Measurements from ENCODE around the gene BRAT1.

The BRAT1 gene

GRCh38 chr7:2553108-2553507 lies 2.2 kb downstream of the BRAT1 start:
- TF ChIP-seq CTCF (IDR thresholded peaks at IDR 0.05; ENCODE audit: low read length) = no peak
- H4K20me1 ChIP-seq (ENCODE audit: insufficient read depth, low read length) = no peaks in the 10 kb centered on the region
- H3K79me2 ChIP-seq (ENCODE audit: low read length) = peaks cover 24% of the 10 kb centered on the region
- H3K9me3 ChIP-seq (replicated peaks; ENCODE audit: insufficient read depth, low read length) = no peaks in the 10 kb centered on the region
- no peak overlapping the region for H2AFZ ChIP-seq (ENCODE audit: low read length)
- H3K36me3 ChIP-seq (replicated peaks; ENCODE audit: insufficient read depth, low read length) = no peaks in the 10 kb centered on the region
- no peak overlapping the region for H3K4me2 ChIP-seq (ENCODE audit: low read depth, low read length)
- no peaks in the 10 kb centered on the region for H3K9me2 ChIP-seq (replicated peaks; ENCODE audit: insufficient read depth, low read length)
- H3K27me3 ChIP-seq (replicated peaks; ENCODE audit: insufficient read depth, low read length) = no peaks in the 10 kb centered on the region
- no peak overlapping the region for H3K9ac ChIP-seq (ENCODE audit: low read length)
- H3K27ac ChIP-seq (ENCODE audit: low read length) = no peak overlapping the region
- no peak overlapping the region for H3K4me3 ChIP-seq (ENCODE audit: low read length)
- H3F3A ChIP-seq (ENCODE audit: insufficient read depth, low read length) = peaks cover 6% of the 10 kb centered on the region; the same call in 1 of the 2 replicates
- 0 out of 2 replicates have a peak, but pooled peaks cover 7% of the 10 kb centered on the region for H3K4me1 ChIP-seq (ENCODE audit: low read length)
- no peak for DNase-seq

DNA sequence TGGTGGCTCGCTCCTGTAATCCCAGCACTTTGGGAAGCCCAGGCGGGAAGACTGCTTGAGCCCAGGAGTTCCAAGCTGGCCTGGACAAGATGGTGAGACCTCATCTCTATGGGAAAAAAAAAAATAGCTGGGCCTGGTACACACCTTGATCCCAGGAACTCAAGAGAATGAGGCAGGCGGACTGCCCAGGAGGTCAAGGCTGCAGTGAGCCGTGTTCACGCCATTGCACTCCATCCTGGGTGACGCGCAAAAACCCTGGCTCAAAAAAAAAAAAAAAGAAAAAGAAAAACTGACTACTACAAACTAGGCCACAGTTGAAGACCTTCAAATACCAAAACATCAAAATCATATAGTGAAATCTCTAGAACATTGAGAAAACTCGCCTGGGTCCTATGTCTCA lies 3.9 kb downstream of the BRAT1 start:
- H3K27ac ChIP-seq (ENCODE audit: low read length) = no peak overlapping the region

DNA sequence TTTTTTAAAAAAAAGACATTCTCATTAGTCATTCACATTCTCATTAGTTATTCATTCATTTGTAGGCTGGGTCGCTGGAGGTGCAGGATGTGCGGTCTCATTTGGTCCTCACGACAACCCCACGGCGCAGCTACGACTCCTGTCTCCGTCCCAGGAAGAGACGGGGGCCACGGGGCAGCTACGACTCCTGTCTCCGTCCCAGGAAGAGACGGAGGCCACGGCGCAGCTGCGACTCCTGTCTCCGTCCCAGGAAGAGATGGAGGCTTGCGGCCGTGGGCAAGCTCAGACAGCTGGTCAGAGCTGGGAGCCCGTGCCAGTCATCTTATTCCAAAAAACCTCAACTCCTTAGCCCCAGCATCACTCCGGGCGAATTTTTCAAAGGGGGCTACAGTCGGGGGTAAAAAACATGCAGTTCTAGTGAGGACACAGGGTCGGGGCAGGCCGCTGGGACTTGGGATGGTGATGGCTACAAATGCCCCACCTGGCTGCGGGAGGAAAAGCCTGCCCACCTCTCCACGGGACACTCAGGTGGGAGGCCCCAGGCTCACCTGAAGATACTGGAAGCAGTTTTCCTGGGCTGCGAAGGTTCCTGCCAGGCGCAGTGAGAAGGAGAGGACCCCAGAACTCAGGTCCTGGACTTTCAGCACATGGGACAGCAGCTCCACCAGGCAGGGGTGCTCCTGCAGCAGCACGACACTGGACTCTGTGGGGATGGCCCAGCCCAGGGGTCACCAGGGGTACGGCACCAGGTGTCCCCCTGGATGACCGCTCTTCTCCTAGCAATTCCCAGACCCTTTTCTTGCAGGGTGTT lies 8.3 kb downstream of the BRAT1 start:
- Histone ChIP-seq H3K36me3 (replicated peaks; ENCODE audit: insufficient read depth, low read length) (no peaks in the 10 kb centered on the region), H3K4me1 (ENCODE audit: low read length) (no peaks in the 10 kb centered on the region), H3K79me2 (ENCODE audit: low read length) (no peaks in the 10 kb centered on the region; the same call in 1 of the 2 replicates), H3K27ac (ENCODE audit: low read length) (no peak overlapping the region), H4K20me1 (ENCODE audit: insufficient read depth, low read length) (no peaks in the 10 kb centered on the region), H3K9me2 (replicated peaks; ENCODE audit: insufficient read depth, low read length) (no peaks in the 10 kb centered on the region), H3F3A (ENCODE audit: insufficient read depth, low read length) (no peaks in the 10 kb centered on the region), H3K4me3 (ENCODE audit: low read length) (no peak overlapping the region), H3K27me3 (replicated peaks; ENCODE audit: insufficient read depth, low read length) (no peaks in the 10 kb centered on the region), H3K9ac (ENCODE audit: low read length) (no peak overlapping the region), H3K4me2 (ENCODE audit: low read depth, low read length) (no peak overlapping the region), H2AFZ (ENCODE audit: low read length) (no peak overlapping the region), H3K9me3 (replicated peaks; ENCODE audit: insufficient read depth, low read length) (no peaks in the 10 kb centered on the region)
- TF ChIP-seq EZH2 (optimal IDR thresholded peaks at IDR 0.05; ENCODE audit: low read depth, low read length) (no peak), CTCF (IDR thresholded peaks at IDR 0.05; ENCODE audit: low read length) (no peak), EZH2phosphoT487 (IDR thresholded peaks at IDR 0.05; ENCODE audit: low read length) (no peak)
- DNase-seq = no peak

More for the DNA sequence above, 3.9 kb downstream of the BRAT1 start:
- no peak for TF ChIP-seq CTCF (IDR thresholded peaks at IDR 0.05; ENCODE audit: low read length)
- TF ChIP-seq EZH2 (optimal IDR thresholded peaks at IDR 0.05; ENCODE audit: low read depth, low read length) = no peak
- TF ChIP-seq EZH2phosphoT487 (IDR thresholded peaks at IDR 0.05; ENCODE audit: low read length) = no peak
- H3F3A ChIP-seq (ENCODE audit: insufficient read depth, low read length) = 0 out of 2 replicates have a peak, but pooled peaks cover 2% of the 10 kb centered on the region
- H3K79me2 ChIP-seq (ENCODE audit: low read length) = peaks cover 24% of the 10 kb centered on the region
- H3K4me1 ChIP-seq (ENCODE audit: low read length) = 0 out of 2 replicates have a peak, but pooled peaks cover 7% of the 10 kb centered on the region
- no peaks in the 10 kb centered on the region for H3K36me3 ChIP-seq (replicated peaks; ENCODE audit: insufficient read depth, low read length)
- H3K4me3 ChIP-seq (ENCODE audit: low read length) = no peak overlapping the region
- no peak overlapping the region for H2AFZ ChIP-seq (ENCODE audit: low read length)
- no peaks in the 10 kb centered on the region for H3K27me3 ChIP-seq (replicated peaks; ENCODE audit: insufficient read depth, low read length)
- H3K9me3 ChIP-seq (replicated peaks; ENCODE audit: insufficient read depth, low read length) = no peaks in the 10 kb centered on the region
- H4K20me1 ChIP-seq (ENCODE audit: insufficient read depth, low read length) = no peaks in the 10 kb centered on the region
- no peak for DNase-seq
- no peak overlapping the region for H3K4me2 ChIP-seq (ENCODE audit: low read depth, low read length)
- H3K9me2 ChIP-seq (replicated peaks; ENCODE audit: insufficient read depth, low read length) = no peaks in the 10 kb centered on the region
- no peak overlapping the region for H3K9ac ChIP-seq (ENCODE audit: low read length)
